Measurements from ENCODE around the gene VAMP2. TPM values are rescaled to one million over a fixed set of nuclear protein-coding genes. Genes with fewer than 3 reads are reported as not detected.

VAMP2 gene
- total RNA-seq, 2 donors from 2014 or later = 66.7 to 80.1 TPM

GRCh38 chr17:8159459-8160223 is 3.1 kb downstream of the VAMP2 start:
- intact Hi-C loops (cut with DNase I) = no loop called here

DNA sequence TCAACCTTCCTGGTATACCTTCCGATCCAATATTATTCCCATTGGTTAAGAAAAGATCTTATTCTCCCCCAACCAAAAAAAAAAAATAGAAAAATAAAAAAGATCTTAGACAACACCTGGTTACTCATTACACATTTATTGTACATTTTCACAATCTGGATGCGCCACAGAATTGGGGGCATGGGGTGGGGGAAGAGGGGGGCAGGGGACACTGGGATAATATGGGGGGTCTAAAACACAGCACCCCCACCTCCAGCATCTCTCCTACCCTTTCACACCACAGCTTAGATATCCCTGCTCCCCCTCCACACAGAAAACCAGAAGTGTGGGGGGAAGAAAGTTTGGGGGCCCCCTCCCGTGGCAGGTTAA is 3.7 kb downstream of the VAMP2 start:
- no peak for DNase-seq (ENCODE audit: low spot score)
- intact Hi-C loops (cut with DNase I) = no loop called here

More at GRCh38 chr17:8159459-8160223, 3.1 kb downstream of the VAMP2 start:
- DNase-seq (ENCODE audit: low spot score) = no peak

DNA sequence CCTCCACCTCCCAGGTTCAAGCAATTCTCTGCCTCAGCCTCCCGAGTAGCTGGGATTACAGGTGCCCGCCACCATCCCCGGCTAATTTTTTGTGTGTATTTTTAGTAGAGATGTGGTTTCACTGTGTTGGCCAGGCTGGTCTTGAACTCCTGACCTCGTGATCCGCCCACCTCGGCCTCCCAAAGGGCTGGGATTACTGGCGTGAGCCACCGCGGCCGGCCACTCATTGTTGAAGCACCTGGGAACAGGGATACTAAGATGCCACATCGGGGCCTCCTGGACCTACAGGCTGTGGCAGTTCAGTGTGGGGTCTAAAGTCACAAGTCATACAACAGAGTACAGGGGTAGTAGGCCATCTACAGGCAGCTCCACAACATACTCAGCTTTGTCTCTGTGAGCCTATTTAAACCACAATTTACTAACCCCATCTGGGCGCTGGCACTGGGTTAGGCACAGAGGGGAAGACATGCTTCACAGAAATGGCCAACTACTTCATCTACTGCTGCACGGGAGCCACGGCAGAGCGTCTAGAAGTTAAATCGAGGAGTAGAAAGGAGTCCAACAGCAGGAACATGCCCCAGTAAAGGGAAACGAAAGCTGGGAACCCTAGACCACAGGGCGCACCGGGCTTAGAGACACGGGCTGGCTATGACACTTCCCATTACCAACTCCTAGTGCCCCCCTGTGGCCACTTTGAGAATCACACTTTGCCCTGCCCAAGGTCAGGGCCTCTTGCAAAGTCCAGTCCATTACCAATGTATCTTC is 4.3 kb downstream of the VAMP2 start:
- intact Hi-C loops (cut with DNase I) = no loop called here
- DNase-seq (ENCODE audit: low spot score) = peak; percentile 97

- intact Hi-C loops (cut with DNase I) = no loop called here
- DNase-seq (ENCODE audit: low spot score) = peak; percentile 100
Measured at GRCh38 chr17:8156246-8156992, 6.3 kb downstream of the VAMP2 start.

DNA sequence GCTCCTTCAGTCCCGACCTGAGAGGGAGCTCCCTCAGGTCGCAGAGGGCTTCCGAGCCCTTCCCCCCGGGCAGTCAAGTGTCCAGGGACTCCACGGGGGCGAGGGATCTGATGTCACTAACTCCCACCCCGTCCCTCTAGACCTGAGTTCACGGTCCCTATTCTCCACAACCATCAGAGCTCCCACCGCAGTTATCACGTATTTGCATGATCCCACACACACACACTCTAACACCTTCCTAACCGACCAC is 6.8 kb downstream of the VAMP2 start:
- DNase-seq (ENCODE audit: low spot score) = no peak

GRCh38 chr17:8155231-8155995 is 7.3 kb downstream of the VAMP2 start:
- intact Hi-C loops (cut with DNase I) = no loop called here
- DNase-seq (ENCODE audit: low spot score) = no peak

More for the DNA sequence above, 6.8 kb downstream of the VAMP2 start:
- intact Hi-C loops (cut with DNase I) = no loop called here

GRCh38 chr17:8154608-8155155 is 8.1 kb downstream of the VAMP2 start:
- no peak for DNase-seq (ENCODE audit: low spot score)
- intact Hi-C loops (cut with DNase I) = no loop called here

GRCh38 chr17:8153957-8154607 is 8.7 kb downstream of the VAMP2 start:
- peak; percentile 100 for DNase-seq (ENCODE audit: low spot score)
- intact Hi-C loops (cut with DNase I) = no loop called here

GRCh38 chr17:8153525-8153956 is 9.2 kb downstream of the VAMP2 start:
- peak; percentile 95 for DNase-seq (ENCODE audit: low spot score)
- intact Hi-C loops (cut with DNase I) = no loop called here

- no peak for DNase-seq (ENCODE audit: low spot score)
- intact Hi-C loops (cut with DNase I) = no loop called here
Measured at GRCh38 chr17:8153031-8153451, 9.7 kb downstream of the VAMP2 start.

DNA sequence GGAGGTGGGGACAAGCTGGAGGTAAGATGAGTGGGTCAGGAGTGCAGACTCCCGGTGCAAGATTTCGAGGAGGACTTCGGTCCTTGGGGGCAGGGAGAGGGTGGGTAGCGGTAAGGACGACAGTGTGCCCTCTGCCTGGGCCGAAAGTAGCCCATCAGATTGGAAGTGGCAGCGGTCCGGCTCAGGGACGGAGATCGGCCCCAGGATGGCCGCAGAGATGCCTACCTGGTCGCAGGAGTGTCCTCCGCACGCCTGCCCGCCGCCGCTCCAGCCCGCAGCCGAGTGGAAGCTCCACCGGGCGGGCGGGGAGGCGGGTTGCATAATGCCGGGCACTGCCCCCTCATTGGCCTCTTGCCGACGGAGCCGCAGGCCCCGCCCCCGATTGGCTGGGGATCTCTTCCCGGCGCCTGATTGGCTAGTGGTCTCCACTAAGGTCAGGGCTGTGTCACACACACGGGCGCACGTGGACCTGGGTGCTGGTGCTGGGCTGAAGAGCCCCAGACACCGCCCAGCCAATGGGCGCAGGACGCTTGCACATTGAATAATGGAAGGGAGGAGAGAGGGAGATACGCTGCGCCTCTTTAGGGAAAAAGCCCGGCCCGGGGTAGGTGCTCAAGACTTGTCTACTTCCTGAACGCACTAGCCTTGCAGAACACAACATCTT is 10.5 kb downstream of the VAMP2 start, which contains the start of gene PER1:
Gene PER1 (minus strand): TSS at position 293 of the 664 bp plus-strand sequence. CDS start 1,698 bp downstream, outside the sequence.
- peak; percentile 99 for DNase-seq (ENCODE audit: low spot score)
- intact Hi-C loops (cut with DNase I) = no loop called here

DNA sequence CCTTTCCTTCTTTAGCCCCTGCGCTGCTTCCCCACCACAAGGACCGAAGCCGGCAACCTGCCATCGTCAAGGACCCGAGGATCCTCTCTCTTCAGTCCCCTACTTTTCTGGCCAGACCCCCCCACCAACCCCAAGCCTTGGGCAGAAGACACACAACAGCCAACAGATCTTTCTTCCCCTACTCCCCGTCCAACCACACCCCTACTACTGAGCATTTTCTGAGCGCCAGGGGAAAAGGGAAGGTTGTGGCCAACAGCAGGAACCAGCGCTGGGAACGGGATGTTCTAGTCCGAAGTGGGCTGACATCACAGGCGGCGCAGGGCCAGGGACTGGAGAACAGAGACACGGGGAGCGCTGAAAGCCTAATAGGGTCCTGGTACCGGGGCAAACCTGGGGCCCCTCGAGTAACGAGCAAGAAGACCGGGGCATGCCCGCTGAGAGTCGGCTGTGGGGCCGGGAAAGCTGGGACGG is 11.1 kb downstream of the VAMP2 start:
- intact Hi-C loops (cut with DNase I) = no loop called here
- peak; percentile 97 for DNase-seq (ENCODE audit: low spot score)

- DNase-seq (ENCODE audit: low spot score) = peak; percentile 99
- intact Hi-C loops (cut with DNase I) = no loop called here
Measured at GRCh38 chr17:8151120-8151640, 11.6 kb downstream of the VAMP2 start.

- intact Hi-C loops (cut with DNase I) = no loop called here
- no peak for DNase-seq (ENCODE audit: low spot score)
Measured at GRCh38 chr17:8150194-8151119, 12.3 kb downstream of the VAMP2 start.

DNA sequence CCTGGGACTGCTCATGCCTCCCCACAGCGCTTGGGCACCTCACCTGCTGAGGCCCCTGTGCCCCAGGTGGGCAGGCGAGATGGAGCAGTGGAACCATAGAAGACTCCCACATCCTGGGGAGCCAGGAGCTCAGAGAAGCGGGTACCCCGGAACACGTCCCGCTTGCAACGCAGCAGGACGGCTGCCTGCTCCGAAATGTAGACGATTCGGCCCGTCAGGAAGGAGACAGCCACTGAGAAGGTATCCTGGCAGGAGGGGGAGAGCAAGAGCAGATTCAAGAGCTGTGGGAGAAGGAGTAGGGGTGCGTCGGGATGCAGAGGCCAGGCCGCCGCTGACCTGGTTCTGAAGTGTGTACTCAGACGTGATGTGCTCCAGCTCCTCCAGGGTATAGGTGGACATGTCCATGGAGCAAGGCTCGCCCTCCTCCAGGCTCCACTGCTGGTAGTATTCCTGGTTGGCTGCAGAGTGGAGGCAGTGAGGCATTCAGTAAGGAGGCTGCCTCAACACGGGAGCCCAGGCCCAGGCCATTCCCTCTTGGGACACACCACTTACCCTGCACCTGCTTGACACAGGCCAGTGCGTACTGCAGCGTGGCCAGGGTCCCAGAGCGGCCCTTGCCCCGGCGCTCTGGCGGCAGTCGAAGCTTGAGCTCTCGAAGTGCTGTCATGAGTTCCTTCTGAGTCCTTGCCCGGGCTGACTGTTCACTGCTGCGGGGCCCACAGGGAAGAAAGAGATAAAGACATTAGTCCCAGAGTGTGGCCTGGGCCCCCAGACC is 13.1 kb downstream of the VAMP2 start:
- peak; percentile 79 for DNase-seq (ENCODE audit: low spot score)
- intact Hi-C loops (cut with DNase I) = loop anchor here in 1 of 2 donors (5.0 kb wide), 1 partner anchor 917 kb away; the partner anchor contains the start of gene DVL2

- intact Hi-C loops (cut with DNase I) = loop anchor here in 1 of 2 donors (5.0 kb wide), 1 partner anchor 916 kb away; the partner anchor contains the start of gene DVL2
- DNase-seq (ENCODE audit: low spot score) = no peak
Measured at GRCh38 chr17:8148560-8148959, 14.2 kb downstream of the VAMP2 start.
